GM21786 (cell line): Measurements from ENCODE around the gene TMEM62.
"Not testable (repeated sequence)": the region's sequence is repeated elsewhere in the genome, so short reads cannot be mapped to it uniquely, and the experiment has no call there.

Experiments used
- ATAC-seq: cut with Tn5 transposase; IDR thresholded peaks from one replicate; pipeline ENCODE4 v1.9.1; 2021; ENCODE audit not compliant: unreplicated experiment

The TMEM62 gene

DNA sequence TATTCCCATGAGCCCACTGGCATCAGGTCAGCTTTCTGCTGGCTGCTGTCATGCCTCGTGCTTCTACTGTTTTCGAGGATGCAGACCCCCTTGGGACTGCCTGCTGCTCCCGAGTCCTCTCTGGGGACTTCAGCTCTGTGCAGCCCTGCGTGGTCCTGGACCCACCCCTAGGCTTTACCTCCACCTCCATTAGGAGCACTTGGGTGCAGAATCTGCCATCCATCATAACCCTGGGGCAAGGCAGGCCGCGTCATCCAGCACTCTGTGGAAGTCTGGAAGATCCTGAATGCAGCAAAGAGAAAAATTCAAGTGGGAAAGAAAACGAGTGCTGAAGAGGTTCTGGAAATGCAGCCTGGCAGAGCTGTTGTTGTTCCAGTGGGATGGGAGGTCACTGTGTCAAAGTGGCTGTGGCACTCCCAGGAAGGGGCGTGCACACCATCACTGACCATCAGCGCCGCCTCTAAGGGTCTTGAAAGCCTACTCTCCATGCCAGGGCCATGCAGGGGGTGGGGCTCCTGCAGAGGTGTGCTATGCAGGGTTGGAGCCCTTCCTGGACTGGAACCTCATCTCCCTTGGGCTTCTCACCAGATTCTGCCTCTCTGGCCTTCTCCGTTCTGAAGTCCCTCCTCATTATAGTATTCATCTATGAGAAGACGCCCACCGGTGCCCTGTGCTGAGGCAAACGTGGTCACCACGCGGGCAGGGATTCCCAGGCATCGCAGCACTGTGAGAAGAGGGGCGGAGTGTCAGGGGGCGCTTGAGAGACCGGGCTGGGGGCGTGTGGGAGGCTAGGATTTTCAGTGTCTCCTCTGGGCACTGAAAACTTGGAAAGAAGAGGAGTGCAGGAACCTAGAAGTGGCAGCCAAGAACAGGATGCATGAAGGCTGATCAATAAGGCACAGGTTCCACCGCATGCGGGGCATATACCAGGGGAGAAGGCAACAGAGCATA, 74.9 kb downstream of the TMEM62 start:
- ATAC-seq: no peak

DNA sequence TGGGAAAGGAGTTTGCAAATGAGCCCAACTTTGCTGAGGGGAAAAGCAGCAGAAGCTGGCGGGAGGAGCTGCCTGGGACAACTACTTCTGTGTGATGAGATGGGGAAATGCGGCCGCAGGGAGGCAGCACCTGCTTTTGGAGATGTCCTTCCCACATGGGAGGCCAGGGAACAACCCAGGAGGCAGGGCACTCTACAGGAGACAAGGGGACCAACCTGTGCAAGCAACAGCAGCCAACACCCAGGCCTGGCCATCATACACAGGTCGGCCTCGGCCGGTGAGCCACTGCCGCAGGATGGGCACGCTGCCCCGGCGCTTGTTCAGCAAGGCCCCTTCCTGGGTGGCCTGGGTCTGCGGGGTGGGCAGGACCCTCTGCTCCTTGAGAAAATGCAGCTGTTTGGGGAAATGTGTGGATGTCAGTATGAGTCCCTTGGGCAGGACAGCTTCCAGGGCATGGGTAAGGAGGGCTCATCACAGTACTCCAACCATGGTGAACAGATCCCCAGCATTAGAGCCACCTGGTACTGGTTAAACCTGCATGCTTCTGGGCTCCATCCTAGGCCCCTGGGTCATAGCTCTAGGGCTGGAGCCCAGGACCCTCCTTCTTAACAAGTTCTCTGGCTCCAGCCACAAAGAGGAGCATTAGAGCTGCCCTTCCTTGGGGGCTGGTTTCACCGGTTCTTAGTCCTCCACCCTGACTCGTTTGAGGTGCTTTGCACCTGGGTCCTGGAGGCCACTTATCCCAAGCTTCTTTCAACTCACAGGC, 75.9 kb downstream of the TMEM62 start:
- ATAC-seq: no peak

DNA sequence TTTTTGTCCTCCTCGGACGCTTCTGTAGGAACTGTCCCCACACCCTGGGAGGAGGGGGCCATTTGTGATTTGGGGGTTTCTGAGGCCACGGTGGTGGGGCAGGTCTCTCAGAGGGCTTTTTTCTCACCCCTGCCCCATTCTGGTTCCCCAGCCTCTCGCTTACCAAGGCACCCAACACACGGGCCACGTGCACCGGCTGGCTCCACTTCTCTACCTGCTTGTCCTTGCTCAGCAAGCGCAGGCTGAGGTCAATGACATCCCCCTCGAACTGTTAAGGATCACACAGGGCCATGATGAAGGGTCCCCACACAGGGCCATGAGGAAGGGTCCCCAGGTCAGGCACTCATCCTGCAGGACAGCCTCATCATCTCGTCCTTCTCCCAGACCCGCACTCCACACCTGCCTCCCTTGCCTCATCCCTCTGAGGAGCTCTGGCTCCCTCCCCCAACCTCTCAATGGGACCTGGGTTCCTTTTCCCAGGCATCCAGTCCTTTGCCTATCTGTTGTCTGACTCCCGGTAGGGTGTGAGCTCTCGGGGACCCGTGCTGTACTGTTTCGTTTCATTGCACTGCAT, 76.9 kb downstream of the TMEM62 start:
- no peak for ATAC-seq

DNA sequence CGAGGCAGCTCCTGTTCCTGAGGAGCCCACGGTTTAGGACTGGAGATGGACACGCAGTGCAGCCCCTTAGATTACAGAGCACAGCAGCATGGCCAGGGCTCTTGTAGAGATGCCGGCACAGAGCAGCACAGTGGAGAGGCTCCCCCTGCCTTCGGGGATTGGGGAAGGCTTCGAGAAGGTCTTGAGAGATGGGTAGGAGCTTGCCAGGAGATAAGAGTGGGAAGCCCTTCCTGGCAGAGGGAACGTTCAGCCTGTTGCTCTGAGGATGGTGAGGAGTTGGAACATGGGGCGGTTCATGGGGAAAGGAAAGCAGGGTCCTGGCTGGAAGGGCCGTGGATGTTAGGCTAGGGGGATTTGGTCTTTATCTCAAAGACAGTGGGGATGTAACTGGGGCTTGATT, 77.4 kb downstream of the TMEM62 start:
- ATAC-seq: no peak

DNA sequence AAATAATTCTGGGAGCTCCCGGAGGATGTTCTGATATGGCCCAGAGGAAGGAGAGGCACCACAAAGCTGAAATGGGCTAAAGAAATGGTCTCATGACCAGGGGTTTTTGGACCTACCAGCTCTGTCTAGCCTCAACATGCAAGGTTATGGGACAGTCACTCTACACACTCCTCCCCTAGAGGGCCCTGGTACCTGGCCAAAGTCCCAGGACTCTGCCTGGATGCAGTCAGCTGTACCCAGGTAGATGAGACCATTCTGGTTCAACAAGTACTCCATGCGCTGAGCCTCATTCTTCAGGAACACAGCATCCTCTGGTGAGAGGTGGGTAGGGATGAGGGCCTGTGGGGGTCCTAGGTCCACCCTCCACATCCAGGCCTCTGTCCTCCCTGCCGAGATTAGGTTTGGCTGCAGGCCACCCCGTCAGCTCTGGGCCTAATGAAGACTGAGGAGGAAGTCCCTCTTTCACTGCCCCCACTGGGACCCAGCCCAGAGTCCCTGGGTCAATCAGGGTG, 77.9 kb downstream of the TMEM62 start:
- no peak for ATAC-seq

DNA sequence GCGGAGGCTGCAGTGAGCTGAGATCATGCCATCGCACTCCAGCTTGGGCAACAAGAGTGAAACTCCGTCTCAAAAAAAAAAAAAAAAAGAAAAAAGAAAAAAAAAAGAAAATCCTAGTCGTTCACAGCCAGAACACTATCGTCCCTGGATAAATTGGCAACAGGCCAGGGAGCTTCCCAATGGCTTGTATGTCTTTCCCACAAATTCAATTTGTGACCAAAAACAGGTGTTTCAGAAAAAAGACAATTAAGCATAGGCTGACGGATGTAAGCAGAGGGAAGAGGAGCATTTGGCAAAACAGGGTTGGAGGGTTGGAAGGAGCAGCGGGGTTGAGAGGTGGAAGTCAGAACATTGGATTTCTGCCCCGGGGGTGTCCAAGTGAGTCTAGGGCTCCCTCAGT, 78.9 kb downstream of the TMEM62 start:
- no peak for ATAC-seq

DNA sequence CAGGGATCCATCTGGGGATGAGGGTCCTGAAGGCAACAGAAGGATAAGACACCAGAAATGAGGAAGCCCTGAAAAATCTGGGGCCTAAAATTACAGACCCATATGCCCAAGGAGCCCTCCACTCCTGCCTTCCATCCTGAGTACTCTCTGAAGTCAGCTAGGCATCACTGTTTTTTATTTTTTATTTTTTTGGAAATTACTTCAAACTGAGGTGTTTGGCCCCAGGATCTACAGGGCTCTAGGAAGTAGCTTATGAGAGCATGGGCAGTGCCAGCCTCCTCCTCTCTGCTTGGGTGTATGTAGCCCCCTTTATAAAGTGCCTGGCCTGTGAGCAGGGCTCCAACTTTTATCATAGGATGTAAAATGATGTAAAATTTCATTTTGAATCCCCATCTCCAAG, 79.6 kb downstream of the TMEM62 start:
- no peak for ATAC-seq

DNA sequence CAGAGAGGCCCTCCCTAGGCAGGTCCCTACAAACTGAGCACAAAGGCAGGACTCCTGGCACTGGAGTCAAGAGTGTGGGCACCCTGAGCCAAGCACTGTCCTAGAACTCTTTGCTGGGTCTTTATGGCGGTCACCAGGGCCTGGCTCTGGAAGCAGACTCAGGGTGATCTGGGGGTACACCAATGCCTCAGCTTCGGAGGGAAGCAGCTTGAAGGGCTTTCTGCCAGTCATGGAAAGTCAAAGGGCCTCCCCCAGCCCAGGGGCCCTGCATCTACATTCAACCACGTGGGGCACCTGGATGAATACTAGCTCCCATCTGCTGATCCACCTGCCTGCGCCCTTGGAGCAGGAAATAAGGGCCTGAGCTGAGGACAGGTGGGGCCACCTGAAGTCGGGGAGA, 80.1 kb downstream of the TMEM62 start:
- ATAC-seq: no peak

DNA sequence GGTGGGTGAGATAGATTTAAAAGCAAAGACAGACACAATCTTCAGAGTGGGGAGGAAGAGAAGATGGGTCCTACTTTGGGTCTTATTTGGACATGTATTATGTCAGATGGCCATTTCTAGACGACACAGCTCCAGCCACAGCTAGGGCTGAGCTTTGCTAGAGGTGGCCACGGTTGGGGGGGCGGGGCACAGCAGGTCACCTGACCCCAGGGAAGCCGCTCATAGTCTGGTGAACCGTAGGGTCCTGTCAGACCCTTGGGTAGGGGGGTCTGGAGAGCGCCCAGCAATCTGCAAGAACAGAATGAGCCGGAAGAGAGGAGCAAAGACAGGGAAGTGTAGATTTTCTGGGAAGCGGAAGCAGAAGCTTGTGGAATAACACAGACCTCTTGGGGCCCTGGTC, 80.8 kb downstream of the TMEM62 start:
- ATAC-seq: no peak

DNA sequence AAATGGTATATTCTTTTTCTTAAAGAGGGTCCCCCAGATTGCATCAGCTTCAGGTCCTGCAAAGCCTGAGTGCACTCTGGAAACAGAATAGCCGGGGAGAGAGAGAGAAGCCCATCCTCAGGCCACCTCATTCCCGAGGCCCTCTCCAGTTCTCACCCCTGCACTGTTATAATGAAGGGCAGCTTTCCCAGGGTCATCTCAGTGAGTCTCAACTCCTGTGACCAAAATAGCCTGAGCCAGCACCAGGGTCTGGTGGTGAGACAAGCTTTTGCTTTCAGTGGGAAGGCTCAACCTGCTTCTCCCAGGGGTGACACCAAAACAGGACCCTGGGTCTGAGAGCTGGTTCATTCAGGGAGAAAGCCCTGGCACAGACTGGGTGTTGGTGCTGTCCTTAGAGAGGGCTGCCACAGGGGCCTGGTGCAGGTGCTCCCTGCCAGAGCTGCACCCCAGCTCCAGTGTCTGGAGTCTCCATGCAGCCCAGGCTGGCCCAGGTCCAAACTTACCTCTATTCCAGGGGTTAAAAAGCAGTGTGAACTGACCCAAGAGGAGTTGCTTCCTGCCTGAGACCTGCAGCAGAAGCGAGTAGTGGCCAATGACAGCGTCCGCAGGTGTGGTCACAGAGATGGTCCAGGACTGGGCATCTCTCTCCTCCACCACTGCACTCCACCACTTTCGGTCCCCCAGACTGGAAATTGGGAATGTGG, 81.4 kb downstream of the TMEM62 start:
- no peak for ATAC-seq

DNA sequence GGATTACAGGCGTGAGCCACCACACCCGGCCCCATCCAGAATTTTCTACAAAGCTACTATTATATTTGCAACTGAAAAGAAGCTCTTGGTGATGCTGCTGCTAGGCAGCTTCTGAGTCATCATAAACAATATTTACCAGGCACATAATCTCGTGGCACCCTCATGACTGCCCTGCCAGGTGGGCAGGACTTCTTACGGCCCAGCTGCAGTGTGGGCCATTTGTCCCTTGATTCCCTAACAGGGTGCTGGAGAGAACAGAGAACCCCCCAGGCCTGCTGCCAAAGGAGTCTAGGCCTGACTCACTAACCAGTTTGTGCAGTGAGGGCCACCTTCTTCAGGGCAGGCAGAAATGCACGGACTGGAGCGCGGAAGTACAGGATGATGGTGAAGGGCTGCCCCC, 82.6 kb downstream of the TMEM62 start:
- ATAC-seq: no peak

DNA sequence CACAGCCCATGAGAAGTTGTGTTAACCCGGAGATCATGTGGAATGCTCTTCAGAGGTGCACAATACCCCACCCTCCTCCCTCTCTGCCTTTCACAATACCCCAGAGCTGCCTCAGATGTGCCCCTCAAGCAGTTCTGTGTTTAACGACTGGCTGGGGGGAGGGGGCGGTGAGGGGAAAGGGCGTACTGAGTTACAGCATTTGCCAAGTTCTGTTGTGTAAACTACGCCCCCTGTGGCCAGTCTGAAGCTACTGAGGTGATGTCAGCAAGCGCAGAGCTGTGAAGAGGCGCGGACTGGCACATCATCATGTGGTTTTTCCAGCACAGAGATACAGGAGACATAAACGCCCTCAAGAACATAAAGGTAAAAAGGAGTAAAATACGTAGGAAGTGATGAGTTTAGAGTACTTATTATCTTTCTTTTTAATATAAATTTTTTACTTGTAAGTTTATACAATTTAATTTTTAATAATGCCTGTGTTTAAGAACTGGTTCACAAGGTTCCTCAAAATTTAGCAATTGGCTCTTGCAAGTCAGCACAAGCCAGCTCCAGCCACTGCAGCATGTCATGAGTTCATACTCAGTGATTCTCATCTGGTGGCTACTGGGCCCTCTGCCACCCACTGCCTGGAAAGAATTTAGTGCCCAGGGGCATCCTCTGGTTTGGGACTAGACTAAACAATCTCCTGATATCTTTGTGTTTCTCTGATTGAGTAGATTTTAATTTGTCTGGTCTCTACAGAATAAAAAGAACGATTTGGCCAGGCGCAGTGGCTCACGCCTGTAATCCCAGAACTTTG, 85.7 kb downstream of the TMEM62 start:
- no peak for ATAC-seq

DNA sequence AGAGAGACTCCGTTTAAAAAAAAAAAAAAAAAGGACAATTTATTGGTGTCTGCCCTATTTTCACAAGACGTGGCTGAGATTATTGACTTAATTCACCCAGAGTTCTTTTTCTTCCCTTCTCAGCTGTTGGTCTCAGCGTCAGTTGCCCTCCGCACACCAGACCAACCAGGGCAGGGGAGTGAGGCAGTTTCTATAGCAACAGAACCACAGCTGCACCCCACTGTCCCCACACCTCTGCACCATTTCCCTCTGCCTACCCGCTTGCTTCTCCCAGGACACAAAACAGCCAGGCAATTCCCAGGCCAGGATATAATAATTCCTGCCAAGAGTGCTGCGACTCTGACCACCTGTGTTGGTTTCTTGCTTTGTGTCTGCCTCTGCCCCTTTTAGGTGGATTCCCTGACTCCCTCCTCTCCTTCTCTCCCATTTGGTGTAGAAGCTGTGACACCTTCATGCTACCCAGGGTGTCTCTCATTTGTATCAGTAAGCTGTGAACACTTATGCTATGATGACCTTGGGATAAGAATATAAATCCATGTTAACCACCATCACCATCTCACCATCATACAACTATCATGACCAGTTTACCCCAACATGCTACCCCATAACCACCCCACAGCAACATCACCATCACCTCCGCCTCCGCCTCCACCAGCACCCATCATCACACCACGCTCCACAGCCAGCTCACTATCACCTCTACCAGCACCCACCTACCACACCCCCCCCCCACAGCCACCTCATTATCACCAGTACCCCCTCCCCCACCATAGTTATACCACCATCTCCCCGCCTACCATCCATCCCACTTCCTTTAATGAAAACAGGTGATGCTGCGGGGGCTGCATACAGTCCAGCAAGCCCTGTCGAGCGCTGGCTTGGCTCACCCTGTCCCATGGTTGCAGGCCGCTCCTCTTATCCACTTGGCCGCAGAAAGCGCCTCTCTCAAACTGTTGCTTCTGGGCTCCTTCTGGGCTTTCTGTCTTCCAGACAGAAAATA, 86.8 kb downstream of the TMEM62 start:
- no peak for ATAC-seq

DNA sequence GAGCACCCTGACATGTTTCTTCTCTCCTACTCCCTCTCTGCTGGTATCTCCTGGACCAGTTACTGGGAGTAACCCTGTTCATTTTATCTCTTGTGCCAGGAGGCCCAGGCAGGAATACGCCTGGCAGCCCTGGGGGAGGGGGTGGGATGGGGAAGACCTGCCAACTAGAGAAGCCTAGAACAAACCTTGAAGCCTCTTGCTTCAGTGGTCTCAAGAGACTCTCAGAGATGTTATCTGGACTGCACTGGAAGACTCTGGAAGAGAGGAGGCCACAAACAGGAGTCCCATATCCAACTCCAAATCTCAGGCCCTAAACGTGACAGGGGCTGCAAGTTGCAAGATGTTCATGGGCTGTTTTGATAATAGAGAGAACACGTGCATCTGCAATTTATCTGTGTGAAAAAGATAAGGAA, 87.6 kb downstream of the TMEM62 start, which contains the start of gene EPB42:
Gene EPB42, minus strand, starts transcription at position 28 of the 413 bp plus-strand sequence. CDS start 193 bp downstream, outside the sequence.
- ATAC-seq: no peak

DNA sequence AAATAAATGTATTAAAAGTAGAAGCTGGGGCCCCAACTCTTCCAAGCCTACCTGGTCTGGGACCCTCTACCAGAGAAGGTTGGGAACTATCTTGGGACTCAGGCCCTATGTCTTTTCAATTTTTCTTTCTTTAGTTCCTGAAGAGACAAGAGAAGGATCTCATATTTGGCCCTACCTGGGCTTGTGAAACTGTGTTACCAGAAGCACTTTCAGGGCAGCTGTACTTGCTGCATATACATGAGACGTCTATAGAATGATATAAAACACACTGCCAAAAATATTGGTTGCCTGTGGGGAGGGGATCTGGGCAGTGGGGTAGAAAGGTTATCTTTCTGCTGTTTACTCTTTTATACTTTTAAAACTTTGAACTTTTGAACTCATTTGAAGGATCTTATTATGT, 88.0 kb downstream of the TMEM62 start:
- ATAC-seq: no peak

DNA sequence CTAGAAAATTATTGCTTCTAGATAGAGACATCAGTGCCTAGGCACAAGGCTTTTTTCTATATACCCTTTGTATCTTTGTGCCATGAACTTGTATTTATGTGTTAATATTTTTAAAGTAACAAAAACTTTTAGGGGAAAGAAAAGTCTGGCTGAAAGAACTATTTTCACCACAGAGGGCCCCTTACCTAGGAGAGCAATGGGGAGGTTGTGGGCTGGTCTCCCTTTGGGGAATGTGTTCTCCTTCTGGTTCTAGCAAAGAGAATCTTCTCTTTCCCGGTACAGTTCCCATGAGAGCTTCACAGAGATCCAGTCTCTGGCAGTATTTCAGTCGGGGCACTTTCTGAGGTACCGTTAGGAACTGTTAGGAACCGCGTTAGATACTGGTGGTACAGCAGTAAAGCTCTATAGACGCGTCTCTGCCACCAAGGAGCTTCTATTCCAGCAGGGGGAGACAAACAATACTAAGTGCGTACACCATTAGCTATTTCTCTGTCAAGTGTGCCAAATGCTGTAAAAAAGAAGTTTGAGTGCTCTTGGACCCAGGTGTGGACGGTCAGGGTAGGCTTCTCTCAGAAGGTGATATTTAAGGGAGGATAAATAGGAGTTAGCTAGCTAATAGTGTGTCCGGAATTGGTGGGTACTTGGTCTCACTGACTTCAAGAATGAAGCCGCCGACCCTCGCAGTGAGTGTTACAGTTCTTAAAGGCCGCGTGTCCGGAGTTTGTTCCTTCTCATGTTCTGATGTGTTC, 92.0 kb downstream of the TMEM62 start:
- no peak for ATAC-seq

DNA sequence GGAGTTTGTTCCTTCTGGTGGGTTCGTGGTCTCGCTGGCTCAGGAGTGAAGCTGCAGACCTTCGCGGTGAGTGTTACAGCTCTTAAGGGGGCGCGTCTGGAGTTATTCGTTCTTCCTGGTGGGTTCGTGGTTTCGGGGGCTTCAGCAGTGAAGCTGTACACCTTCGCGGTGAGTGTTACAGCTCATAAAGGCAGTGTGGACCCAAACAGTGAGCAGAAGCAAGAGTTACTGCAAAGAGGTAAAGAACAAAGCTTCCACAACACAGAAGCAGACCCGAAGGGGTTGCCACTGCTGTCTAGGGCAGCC, 92.5 kb downstream of the TMEM62 start:
- not testable (repeated sequence) for ATAC-seq
